Ascending aorta (tissue), 2 donors: Measurements from ENCODE around the gene NDUFV2. TPM values are rescaled to one million over a fixed set of nuclear protein-coding genes. Genes with fewer than 3 reads are reported as not detected.

ENCODE experiments used
- DNase-seq, 2 donors: peaks; one replicate each; pipeline ENCODE4 v3.0.0-alpha.2; 2019; ENCODE audit warnings: low spot score in 2 of 2
- H3K27ac ChIP-seq, 2 donors: fragments of 200-600 bp; sonication (generic); one replicate each; pipeline ENCODE4 v1.5.1; 2016 to 2017; ENCODE audit warnings: mild to moderate bottlenecking in 1 of 2
- H3K27me3 ChIP-seq: fragments of 200-600 bp; sonication (generic); one replicate; pipeline ENCODE4 v1.5.1; 2017
- H3K36me3 ChIP-seq, 2 donors: fragments of 200-600 bp; sonication (generic); one replicate each; pipeline ENCODE4 v1.5.1; 2016
- H3K4me1 ChIP-seq, 2 donors: fragments of 200-600 bp; sonication (generic); one replicate each; pipeline ENCODE4 v1.5.1; 2016 to 2017; ENCODE audit warnings: mild to moderate bottlenecking in 1 of 2
- H3K4me3 ChIP-seq, 2 donors: fragments of 200-600 bp; sonication (generic); one replicate each; pipeline ENCODE4 v1.5.1; 2016 to 2017; ENCODE audit warnings: mild to moderate bottlenecking in 1 of 2
- H3K9me3 ChIP-seq, 2 donors: fragments of 200-600 bp; sonication (generic); one replicate each; pipeline ENCODE4 v1.5.1; 2016
- intact Hi-C: fragments of 100-400 bp; cut with DNase I; formaldehyde crosslinking; loops from one replicate; pipeline ENCODE4 v1.15.1; 2023
- total RNA-seq: library from RNA; depleted of rRNA; stranded (reverse); fragments of >200 nt; gene quantifications from one replicate; pipeline ENCODE4 v1.1.0, GENCODE V29; 2016
- TF ChIP-seq, protein P1 (sequence below), 3 experiments: fragments of 200-600 bp in 2 of 3; fragments of 450-650 bp in 1 of 3; sonication (generic) in 2 of 3; IDR thresholded peaks; one replicate each; pipeline ENCODE4 v1.5.1; 2016 to 2019; ENCODE audit warnings: antibody characterized with exemption in 3 of 3, mild to moderate bottlenecking in 1 of 3, moderate library complexity in 1 of 3

NDUFV2 gene
- total RNA-seq, 1 donor from 2014 or later, result 48.6 TPM

DNA sequence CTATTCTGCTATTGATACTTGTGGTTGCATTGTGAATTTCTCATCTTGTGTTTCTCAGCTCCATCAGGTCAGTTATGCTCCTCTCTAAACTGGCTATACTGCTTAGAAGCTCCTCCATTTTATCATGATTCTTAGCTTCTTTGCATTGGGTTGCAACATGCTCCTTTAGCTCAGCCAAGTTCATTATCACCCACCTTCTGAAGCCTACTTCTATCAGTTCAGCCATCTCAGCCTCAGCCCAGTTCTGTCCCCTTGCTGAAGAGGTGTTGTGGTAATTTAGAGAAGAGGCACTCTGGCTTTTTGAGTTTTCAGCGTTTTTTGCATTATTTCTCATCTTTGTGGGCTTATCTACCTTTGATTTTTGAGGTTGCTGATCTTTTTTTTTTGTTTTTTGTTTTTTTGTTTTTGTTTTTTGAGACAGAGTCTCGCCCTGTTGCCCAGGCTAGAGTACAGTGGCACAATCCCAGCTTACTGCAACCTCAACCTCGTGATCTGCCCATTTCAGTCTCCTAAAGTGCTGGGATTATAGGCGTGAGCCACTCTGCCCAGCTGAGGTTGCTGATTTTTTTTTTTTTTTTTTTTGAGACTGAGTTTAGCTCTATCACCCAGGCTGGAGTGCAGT, 70.1 kb downstream of the NDUFV2 start:
- no peaks in the 10 kb centered on the region for H3K27me3 ChIP-seq
- no peaks in the 10 kb centered on the region for H3K9me3 ChIP-seq
- H3K4me1 ChIP-seq, result peaks cover 0 to 13% of the 10 kb centered on the region in 2 donors
- intact Hi-C loops, result no loop called here
- H3K27ac ChIP-seq, result no peak overlapping the region
- no peak overlapping the region for H3K4me3 ChIP-seq
- TF ChIP-seq, protein P1, sequence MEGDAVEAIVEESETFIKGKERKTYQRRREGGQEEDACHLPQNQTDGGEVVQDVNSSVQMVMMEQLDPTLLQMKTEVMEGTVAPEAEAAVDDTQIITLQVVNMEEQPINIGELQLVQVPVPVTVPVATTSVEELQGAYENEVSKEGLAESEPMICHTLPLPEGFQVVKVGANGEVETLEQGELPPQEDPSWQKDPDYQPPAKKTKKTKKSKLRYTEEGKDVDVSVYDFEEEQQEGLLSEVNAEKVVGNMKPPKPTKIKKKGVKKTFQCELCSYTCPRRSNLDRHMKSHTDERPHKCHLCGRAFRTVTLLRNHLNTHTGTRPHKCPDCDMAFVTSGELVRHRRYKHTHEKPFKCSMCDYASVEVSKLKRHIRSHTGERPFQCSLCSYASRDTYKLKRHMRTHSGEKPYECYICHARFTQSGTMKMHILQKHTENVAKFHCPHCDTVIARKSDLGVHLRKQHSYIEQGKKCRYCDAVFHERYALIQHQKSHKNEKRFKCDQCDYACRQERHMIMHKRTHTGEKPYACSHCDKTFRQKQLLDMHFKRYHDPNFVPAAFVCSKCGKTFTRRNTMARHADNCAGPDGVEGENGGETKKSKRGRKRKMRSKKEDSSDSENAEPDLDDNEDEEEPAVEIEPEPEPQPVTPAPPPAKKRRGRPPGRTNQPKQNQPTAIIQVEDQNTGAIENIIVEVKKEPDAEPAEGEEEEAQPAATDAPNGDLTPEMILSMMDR (IDR thresholded peaks at IDR 0.05), result no peak
- no peak for DNase-seq
- H3K36me3 ChIP-seq, result no peaks in the 10 kb centered on the region

- DNase-seq, result no peak
- Histone ChIP-seq H3K9me3 (no peaks in the 10 kb centered on the region), H3K4me3 (no peak overlapping the region), H3K4me1 (peaks cover 0 to 13% of the 10 kb centered on the region in 2 donors), H3K27ac (no peak overlapping the region), H3K27me3 (no peaks in the 10 kb centered on the region), H3K36me3 (no peaks in the 10 kb centered on the region)
- intact Hi-C loops, result no loop called here
- TF ChIP-seq, protein P1 (IDR thresholded peaks at IDR 0.05), result no peak
Observed at GRCh38 chr18:9173770-9174233, 71.3 kb downstream of the NDUFV2 start.

GRCh38 chr18:9174302-9174701, 71.8 kb downstream of the NDUFV2 start:
- H3K27me3 ChIP-seq, result no peaks in the 10 kb centered on the region
- intact Hi-C loops, result no loop called here
- TF ChIP-seq, protein P1 (IDR thresholded peaks at IDR 0.05), result no peak
- no peak overlapping the region for H3K27ac ChIP-seq
- H3K36me3 ChIP-seq, result no peaks in the 10 kb centered on the region
- no peak for DNase-seq
- no peak overlapping the region for H3K4me3 ChIP-seq
- H3K4me1 ChIP-seq, result peaks cover 0 to 13% of the 10 kb centered on the region in 2 donors
- H3K9me3 ChIP-seq, result no peaks in the 10 kb centered on the region

- no peak overlapping the region for H3K4me3 ChIP-seq
- no peaks in the 10 kb centered on the region for H3K27me3 ChIP-seq
- no peaks in the 10 kb centered on the region for H3K36me3 ChIP-seq
- no peak overlapping the region for H3K27ac ChIP-seq
- no peak for DNase-seq
- no peaks in the 10 kb centered on the region for H3K9me3 ChIP-seq
- intact Hi-C loops, result no loop called here
- peaks cover 0 to 13% of the 10 kb centered on the region in 2 donors for H3K4me1 ChIP-seq
- TF ChIP-seq, protein P1 (IDR thresholded peaks at IDR 0.05), result no peak
Observed at GRCh38 chr18:9175115-9175514, 72.6 kb downstream of the NDUFV2 start.

DNA sequence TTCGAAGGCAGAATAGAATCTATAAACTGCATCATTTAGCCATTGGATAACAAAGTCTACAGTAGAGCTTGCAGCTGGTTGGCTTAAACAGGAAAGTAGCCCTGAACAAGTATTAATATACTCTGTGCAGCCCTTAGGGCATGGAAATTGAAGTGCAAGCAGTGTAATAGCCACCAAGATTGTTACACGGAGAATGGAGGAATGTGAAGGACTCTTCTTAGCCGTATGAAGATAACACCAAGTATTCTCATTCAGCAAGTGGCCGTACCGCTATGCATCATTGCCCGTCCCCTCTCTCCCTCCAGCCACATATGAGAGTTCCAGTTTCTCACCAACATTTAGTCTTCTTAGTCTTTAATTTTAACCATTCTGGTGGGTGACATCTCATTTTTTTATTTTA, 74.5 kb downstream of the NDUFV2 start:
- H3K36me3 ChIP-seq, result no peaks in the 10 kb centered on the region
- H3K4me1 ChIP-seq, result peaks cover 0 to 13% of the 10 kb centered on the region in 2 donors
- no peak for DNase-seq
- TF ChIP-seq, protein P1 (IDR thresholded peaks at IDR 0.05), result no peak
- intact Hi-C loops, result no loop called here
- no peaks in the 10 kb centered on the region for H3K27me3 ChIP-seq
- H3K27ac ChIP-seq, result no peak overlapping the region
- no peaks in the 10 kb centered on the region for H3K9me3 ChIP-seq
- no peak overlapping the region for H3K4me3 ChIP-seq
